HUES6 (cell line): ENCODE data around the gene GALNT5.

Experiments used
- H3K27ac ChIP-seq: 2 replicates; pipeline ENCODE4 v1.7.0; 2013; ENCODE audit warnings: low read depth, mild to moderate bottlenecking, low read length, inconsistent platforms
- H3K27me3 ChIP-seq: 2 replicates; pipeline ENCODE4 v1.6.1; 2013; ENCODE audit warnings: low read length; ENCODE audit not compliant: control insufficient read depth, insufficient read depth
- H3K36me3 ChIP-seq: 2 replicates; pipeline ENCODE4 v1.6.1; 2013; ENCODE audit warnings: low read length; ENCODE audit not compliant: control insufficient read depth, insufficient read depth
- H3K4me1 ChIP-seq: 2 replicates; pipeline ENCODE4 v1.6.1; 2013; ENCODE audit warnings: low read length; ENCODE audit not compliant: control insufficient read depth, insufficient read depth
- H3K4me3 ChIP-seq: 2 replicates; pipeline ENCODE4 v1.5.1; 2013; ENCODE audit warnings: low read depth, low read length
- H3K9ac ChIP-seq: one replicate; pipeline ENCODE4 v1.6.1; 2013; ENCODE audit warnings: mild to moderate bottlenecking, low read length
- H3K9me3 ChIP-seq: 2 replicates; pipeline ENCODE4 v1.6.1; 2013; ENCODE audit warnings: low read depth, low read length; ENCODE audit not compliant: control insufficient read depth, insufficient read depth

GALNT5 gene

DNA sequence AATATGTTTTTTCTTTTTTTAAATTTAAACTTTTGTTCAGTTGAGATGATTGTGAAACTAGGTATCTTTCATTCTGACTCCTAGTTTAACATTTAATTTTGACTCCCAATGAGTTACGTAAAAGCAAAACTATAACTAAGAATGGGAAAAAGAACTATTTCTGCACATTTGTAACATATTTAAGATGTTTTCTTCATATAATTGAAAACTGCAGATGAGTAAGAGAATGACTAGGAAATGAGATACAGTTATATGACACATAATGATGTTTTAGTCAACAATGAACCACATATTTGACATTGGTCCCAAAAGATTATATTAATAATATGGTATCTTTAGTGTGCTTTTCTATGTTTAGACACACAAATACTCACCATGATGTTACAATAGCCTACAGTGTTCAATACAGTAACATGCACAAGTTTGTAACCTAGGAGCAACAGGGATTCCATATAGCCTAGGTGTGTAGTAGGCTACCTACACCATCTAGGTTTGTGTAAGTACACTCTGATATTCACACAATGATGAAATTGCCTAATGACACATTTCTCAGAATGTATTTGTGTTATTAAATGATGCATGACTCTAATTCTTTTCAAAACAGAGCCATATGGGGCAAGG is 55.5 kb downstream of the GALNT5 start:
- Histone ChIP-seq H3K9ac (no peak overlapping the region), H3K27ac (no peak overlapping the region), H3K9me3 (no peaks in the 10 kb centered on the region), H3K36me3 (no peaks in the 10 kb centered on the region), H3K4me1 (peaks cover 13% of the 10 kb centered on the region), H3K4me3 (no peak overlapping the region), H3K27me3 (no peaks in the 10 kb centered on the region)

DNA sequence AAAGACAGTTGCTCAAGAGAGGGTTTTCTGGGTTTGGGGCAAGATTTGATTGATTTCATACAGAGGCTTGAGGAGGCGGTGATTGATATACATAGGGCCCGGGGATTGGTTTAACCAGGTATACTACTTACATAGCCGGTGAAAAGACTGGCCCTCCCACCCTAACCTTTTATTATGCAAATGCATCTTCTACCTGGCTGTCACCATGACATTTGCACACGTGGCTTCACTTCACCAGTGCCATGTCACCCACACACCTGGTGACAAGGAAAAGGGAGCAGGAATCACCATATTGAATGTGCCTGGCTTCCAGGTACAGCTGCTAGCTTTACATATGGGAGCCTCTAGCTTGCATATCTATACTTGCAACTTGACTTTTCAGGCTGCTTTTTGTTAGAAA is 58.4 kb downstream of the GALNT5 start:
- Histone ChIP-seq H3K27me3 (no peaks in the 10 kb centered on the region), H3K4me1 (peaks cover 13% of the 10 kb centered on the region), H3K9ac (no peak overlapping the region), H3K36me3 (no peaks in the 10 kb centered on the region), H3K9me3 (no peaks in the 10 kb centered on the region), H3K27ac (no peak overlapping the region), H3K4me3 (no peak overlapping the region)

DNA sequence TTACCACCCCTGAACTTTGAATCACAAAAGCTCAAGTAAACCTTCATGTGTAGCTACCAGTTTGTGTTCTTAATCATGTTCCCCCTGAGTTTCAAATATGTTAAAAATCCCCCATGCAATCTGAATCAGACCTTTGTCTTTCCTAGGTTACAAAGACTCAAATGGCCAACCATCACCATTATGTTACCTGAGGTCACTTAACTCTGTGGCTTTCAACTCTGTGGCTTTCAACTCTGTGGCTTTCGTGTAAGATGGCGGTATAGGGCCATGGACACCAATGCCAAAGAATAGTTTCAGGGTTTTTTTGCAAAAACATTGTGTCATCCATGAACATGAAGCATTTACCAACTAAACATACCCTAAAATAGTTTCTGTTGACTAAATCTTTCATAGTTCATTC is 61.4 kb downstream of the GALNT5 start:
- Histone ChIP-seq H3K36me3 (no peaks in the 10 kb centered on the region), H3K9me3 (no peaks in the 10 kb centered on the region), H3K27ac (no peak overlapping the region), H3K27me3 (no peaks in the 10 kb centered on the region), H3K4me1 (peaks cover 20% of the 10 kb centered on the region), H3K9ac (no peak overlapping the region), H3K4me3 (no peak overlapping the region)

DNA sequence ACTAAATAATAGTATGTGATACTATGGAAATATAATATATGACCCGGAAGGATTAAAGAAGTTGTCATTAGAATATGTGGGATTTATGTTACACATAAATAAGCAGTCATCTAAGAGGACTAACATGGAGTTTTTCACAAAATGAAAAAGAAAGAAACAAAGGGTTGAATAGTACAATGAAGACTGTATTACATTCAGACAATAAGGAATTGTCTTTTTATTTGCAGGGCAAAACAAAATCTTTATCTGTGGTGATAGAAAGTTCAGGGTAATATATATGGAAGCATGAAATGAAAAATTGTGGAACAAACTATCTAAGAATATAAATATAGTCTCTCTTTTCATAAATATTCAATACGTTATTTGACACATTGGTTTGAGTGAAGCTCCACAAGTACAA is 62.3 kb downstream of the GALNT5 start:
- H3K9me3 ChIP-seq = no peaks in the 10 kb centered on the region
- H3K4me3 ChIP-seq = no peak overlapping the region
- no peak overlapping the region for H3K27ac ChIP-seq
- no peak overlapping the region for H3K9ac ChIP-seq
- H3K36me3 ChIP-seq = no peaks in the 10 kb centered on the region
- peaks cover 20% of the 10 kb centered on the region for H3K4me1 ChIP-seq
- no peaks in the 10 kb centered on the region for H3K27me3 ChIP-seq

DNA sequence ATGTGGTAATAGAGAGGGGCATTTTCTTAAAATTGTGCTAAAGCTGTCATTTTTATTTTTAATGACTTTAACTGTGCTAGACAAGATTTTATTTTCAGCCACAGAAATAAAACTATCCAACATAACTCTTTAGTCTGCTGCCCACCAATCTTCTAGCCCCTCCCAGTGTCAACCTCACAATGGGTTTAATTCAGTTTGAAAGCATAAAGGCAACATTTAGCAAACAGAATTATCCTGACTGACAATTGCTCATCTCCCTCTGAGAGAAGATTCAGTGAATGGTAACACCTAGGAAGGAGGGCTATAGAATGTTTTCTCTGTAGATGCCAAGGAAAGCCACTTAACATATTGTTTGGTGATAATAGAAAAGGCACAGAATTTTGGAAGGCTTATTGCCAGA is 62.9 kb downstream of the GALNT5 start:
- H3K27ac ChIP-seq = no peak overlapping the region
- H3K36me3 ChIP-seq = no peaks in the 10 kb centered on the region
- H3K27me3 ChIP-seq = no peaks in the 10 kb centered on the region
- no peak overlapping the region for H3K9ac ChIP-seq
- H3K4me3 ChIP-seq = no peak overlapping the region
- no peaks in the 10 kb centered on the region for H3K9me3 ChIP-seq
- peaks cover 22% of the 10 kb centered on the region for H3K4me1 ChIP-seq

DNA sequence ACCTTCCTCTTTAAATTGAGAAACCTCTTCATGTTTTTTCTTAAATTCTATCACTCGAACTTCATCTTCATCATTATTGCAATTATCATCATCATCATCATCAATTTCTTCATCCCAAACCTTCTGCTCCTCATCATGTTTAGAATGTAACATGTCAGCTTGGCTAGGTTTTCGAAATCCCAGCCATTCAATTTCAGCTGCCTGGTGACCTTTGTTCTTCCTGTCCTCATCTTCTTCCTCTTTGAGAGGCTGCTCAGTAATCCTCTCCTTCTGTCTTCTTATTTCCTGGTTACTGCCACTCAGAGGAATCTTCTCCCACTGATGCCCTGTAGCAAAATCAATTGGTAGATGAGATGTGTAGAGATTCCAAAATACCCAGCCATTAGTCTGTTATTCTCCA is 64.0 kb downstream of the GALNT5 start:
- Histone ChIP-seq H3K9me3 (no peaks in the 10 kb centered on the region), H3K36me3 (no peaks in the 10 kb centered on the region), H3K27ac (no peak overlapping the region), H3K9ac (no peak overlapping the region), H3K27me3 (no peaks in the 10 kb centered on the region), H3K4me3 (no peak overlapping the region), H3K4me1 (peaks cover 22% of the 10 kb centered on the region)

DNA sequence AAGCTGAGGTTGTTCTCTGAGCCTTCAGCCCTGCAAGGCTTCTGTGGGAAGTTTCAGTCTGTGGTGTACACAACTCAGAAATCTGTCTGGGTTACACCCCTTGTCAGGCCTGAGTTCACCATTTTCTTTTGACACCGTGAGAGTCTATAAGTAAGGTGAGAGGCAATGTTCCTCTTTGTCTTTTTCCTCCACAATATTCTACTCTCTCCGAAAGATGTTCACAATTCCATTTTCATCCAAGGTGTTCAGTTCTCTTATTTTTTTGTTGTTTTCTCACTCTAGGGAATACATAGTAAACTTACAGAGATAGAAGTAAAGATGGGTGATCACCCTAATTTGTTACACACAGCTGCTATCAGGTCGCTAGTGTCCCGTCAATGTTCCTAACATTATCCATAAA is 64.9 kb downstream of the GALNT5 start:
- no peaks in the 10 kb centered on the region for H3K27me3 ChIP-seq
- no peaks in the 10 kb centered on the region for H3K9me3 ChIP-seq
- no peaks in the 10 kb centered on the region for H3K36me3 ChIP-seq
- H3K4me1 ChIP-seq = peaks cover 27% of the 10 kb centered on the region
- H3K9ac ChIP-seq = no peak overlapping the region
- H3K27ac ChIP-seq = no peak overlapping the region
- H3K4me3 ChIP-seq = no peak overlapping the region

DNA sequence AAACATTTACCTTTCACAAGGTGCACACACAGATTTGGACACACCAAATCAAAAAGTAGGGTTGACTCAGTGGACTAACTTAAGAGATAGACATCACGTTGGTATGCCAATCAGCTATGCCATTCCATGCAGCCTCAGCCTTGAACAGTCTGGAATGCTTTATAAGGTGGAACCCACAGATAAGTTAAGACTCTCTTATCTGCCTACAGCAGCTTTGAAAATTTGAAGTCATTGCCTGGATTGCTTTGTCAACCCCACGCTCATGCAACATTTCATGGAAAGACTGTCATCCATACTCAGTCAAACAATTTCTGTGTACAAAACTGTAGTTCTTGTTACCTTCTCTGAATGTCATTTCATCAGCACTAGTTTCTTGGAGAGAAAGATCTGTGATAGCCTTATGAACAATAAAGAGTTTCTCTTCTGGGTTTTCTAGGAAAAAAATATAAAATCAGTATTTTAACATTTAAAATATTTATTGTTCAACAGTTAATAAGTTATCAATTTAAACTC is 66.9 kb downstream of the GALNT5 start:
- H3K4me1 ChIP-seq = peaks cover 29% of the 10 kb centered on the region
- H3K9me3 ChIP-seq = no peaks in the 10 kb centered on the region
- H3K9ac ChIP-seq = no peak overlapping the region
- no peaks in the 10 kb centered on the region for H3K27me3 ChIP-seq
- H3K27ac ChIP-seq = no peak overlapping the region
- no peaks in the 10 kb centered on the region for H3K36me3 ChIP-seq
- no peak overlapping the region for H3K4me3 ChIP-seq

DNA sequence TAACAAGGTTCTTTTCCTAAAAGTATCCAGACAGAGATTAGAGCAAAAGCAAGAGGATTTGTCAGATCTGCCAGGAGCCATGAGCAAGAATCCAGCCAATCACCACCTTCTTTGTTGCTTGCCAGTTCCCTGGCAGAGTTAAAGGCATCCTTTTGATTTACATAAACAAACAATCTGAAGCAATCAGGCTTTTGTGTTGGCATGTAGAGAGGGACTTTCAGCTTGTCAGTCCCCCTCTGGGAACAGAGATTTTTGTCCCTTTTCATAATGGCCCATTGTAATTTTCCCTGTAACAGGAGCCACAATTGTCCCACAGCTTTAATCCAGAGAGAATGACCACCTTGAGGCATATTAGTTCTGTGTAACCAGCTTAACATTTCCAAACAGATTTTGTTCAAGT is 68.3 kb downstream of the GALNT5 start, which contains the start of gene ERMN:
TSS of gene ERMN (minus strand) at position 39 of the 400 bp plus-strand sequence. CDS start 182 bp downstream, outside the sequence.
- Histone ChIP-seq H3K9ac (no peak within 1 kb of the TSS), H3K9me3 (no peaks in the 10 kb centered on the region), H3K4me3 (no peak within 1 kb of the TSS), H3K27me3 (no peaks in the 10 kb centered on the region), H3K27ac (no peak within 1 kb of the TSS), H3K4me1 (peaks cover 29% of the 10 kb centered on the region), H3K36me3 (no peaks in the 10 kb centered on the region)

DNA sequence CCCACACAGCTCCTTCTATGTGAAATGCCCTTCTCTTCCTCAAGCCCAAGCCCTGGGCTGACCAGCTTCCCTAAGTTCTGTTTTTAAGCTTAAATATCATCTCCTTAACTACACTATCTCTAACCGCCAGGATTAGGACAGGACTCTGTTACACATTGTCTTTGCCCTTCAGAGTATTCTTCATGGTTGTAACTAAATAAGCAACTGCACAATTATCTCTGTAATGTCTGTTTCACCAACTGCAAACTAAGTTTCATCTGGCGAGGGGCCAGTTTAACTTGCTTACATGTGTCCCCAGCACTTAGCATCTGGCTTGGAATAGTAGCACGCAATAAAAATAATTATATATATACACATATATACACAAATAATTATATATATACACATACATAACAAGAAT is 69.2 kb downstream of the GALNT5 start:
- Histone ChIP-seq H3K9me3 (no peaks in the 10 kb centered on the region), H3K36me3 (no peaks in the 10 kb centered on the region), H3K27ac (no peak overlapping the region), H3K4me1 (peaks cover 23% of the 10 kb centered on the region), H3K9ac (no peak overlapping the region), H3K4me3 (no peak overlapping the region), H3K27me3 (no peaks in the 10 kb centered on the region)

DNA sequence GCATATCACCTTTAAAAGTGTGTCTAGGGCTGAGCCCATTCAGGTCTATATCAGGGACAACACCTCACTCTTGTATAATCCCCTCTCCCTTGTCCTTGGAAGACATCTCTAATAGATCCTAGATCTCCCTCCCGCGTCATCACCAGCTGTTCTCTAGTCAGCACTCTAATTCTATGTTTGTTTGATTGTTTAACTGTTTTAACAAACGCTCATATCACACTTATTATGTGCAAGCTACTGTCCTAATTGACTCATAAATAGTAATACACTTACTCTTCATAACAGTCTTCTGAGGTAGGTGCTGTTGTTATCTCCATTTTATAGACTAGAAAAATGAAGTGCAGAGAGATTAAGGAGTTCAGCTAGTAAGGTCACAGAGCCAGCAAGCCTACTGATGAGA is 69.7 kb downstream of the GALNT5 start:
- H3K27me3 ChIP-seq = no peaks in the 10 kb centered on the region
- no peaks in the 10 kb centered on the region for H3K36me3 ChIP-seq
- no peak overlapping the region for H3K9ac ChIP-seq
- no peak overlapping the region for H3K27ac ChIP-seq
- H3K4me1 ChIP-seq = peaks cover 21% of the 10 kb centered on the region
- no peaks in the 10 kb centered on the region for H3K9me3 ChIP-seq
- no peak overlapping the region for H3K4me3 ChIP-seq
